GM18909 (cell line): Measurements from ENCODE around the gene SIRPD.
"Not testable (repeated sequence)": the region's sequence is repeated elsewhere in the genome, so short reads cannot be mapped to it uniquely, and the experiment has no call there.

ENCODE experiments used
- ATAC-seq: cut with Tn5 transposase; IDR thresholded peaks from one replicate; pipeline ENCODE4 v1.9.1; 2021; ENCODE audit warnings: mild to moderate bottlenecking; ENCODE audit not compliant: unreplicated experiment, poor library complexity

SIRPD gene

GRCh38 chr20:1557605-1558004 lies at the start of gene SIRPD:
Gene SIRPD (minus strand): TSS chr20:1557705. CDS start chr20:1557653, 52 bp downstream.
- ATAC-seq: no peak

GRCh38 chr20:1600736-1601135 lies 43.2 kb upstream of the SIRPD start:
- ATAC-seq: no peak

- ATAC-seq: no peak
Observed at GRCh38 chr20:1595333-1595732, 37.8 kb upstream of the SIRPD start.

GRCh38 chr20:1588533-1589460 lies 31.3 kb upstream of the SIRPD start:
- ATAC-seq: no peak

GRCh38 chr20:1587781-1588532 lies 30.5 kb upstream of the SIRPD start:
- no peak for ATAC-seq

- no peak for ATAC-seq
Observed at GRCh38 chr20:1579488-1579887, 22.0 kb upstream of the SIRPD start.

GRCh38 chr20:1577906-1578305 lies 20.4 kb upstream of the SIRPD start:
- no peak for ATAC-seq

- not testable (repeated sequence) for ATAC-seq
Observed at GRCh38 chr20:1577313-1577712, 19.8 kb upstream of the SIRPD start.

- ATAC-seq: no peak
Observed at GRCh38 chr20:1576641-1577040, 19.1 kb upstream of the SIRPD start.

GRCh38 chr20:1576003-1576402 lies 18.5 kb upstream of the SIRPD start:
- not testable (repeated sequence) for ATAC-seq

- not testable (repeated sequence) for ATAC-seq
Observed at GRCh38 chr20:1571583-1571982, 14.1 kb upstream of the SIRPD start.

- ATAC-seq: no peak
Observed at GRCh38 chr20:1569415-1569881, 11.9 kb upstream of the SIRPD start.

- no peak for ATAC-seq
Observed at GRCh38 chr20:1568163-1568490, 10.6 kb upstream of the SIRPD start.

GRCh38 chr20:1567392-1568162 lies 10.1 kb upstream of the SIRPD start:
- ATAC-seq: no peak

- no peak for ATAC-seq
Observed at GRCh38 chr20:1566701-1567100, 9.2 kb upstream of the SIRPD start.

- no peak for ATAC-seq
Observed at GRCh38 chr20:1565461-1565860, 8.0 kb upstream of the SIRPD start.

- ATAC-seq: no peak
Observed at GRCh38 chr20:1563598-1563997, 6.1 kb upstream of the SIRPD start.

- ATAC-seq: no peak
Observed at GRCh38 chr20:1562622-1563021, 5.1 kb upstream of the SIRPD start.

GRCh38 chr20:1561350-1561749 lies 3.8 kb upstream of the SIRPD start:
- no peak for ATAC-seq

- ATAC-seq: no peak
Observed at GRCh38 chr20:1555952-1556351, 1.6 kb downstream of the SIRPD start.
